HG03045 (cell line): ENCODE measurements around the gene IGFLR1.
A peak's percentile ranks its signal among the peaks of the same experiment; 100 is the strongest.
"Not testable (repeated sequence)": the region's sequence is repeated elsewhere in the genome, so short reads cannot be mapped to it uniquely, and the experiment has no call there.

ENCODE experiments used
- ATAC-seq: cut with Tn5 transposase; IDR thresholded peaks from one replicate; pipeline ENCODE4 v1.9.1; 2021; ENCODE audit warnings: mild to moderate bottlenecking, moderate library complexity; ENCODE audit not compliant: unreplicated experiment

Gene IGFLR1

GRCh38 chr19:35724132-35724531 is 18.1 kb downstream of the IGFLR1 start:
- not testable (repeated sequence) for ATAC-seq

GRCh38 chr19:35723671-35724070 is 18.6 kb downstream of the IGFLR1 start:
- no peak for ATAC-seq

GRCh38 chr19:35722897-35723296 is 19.4 kb downstream of the IGFLR1 start:
- no peak for ATAC-seq

- ATAC-seq: no peak
These were observed 19.8 kb downstream of the IGFLR1 start for GRCh38 chr19:35722461-35722860.

- no peak for ATAC-seq
These were observed 20.9 kb downstream of the IGFLR1 start for GRCh38 chr19:35721374-35721773.

GRCh38 chr19:35720648-35721047 is 21.6 kb downstream of the IGFLR1 start:
- no peak for ATAC-seq

GRCh38 chr19:35720163-35720524 is 22.1 kb downstream of the IGFLR1 start:
- no peak for ATAC-seq

- no peak for ATAC-seq
These were observed 22.7 kb downstream of the IGFLR1 start for GRCh38 chr19:35719402-35720162.

GRCh38 chr19:35718345-35719041 is 23.8 kb downstream of the IGFLR1 start:
- peak; percentile 15 for ATAC-seq

GRCh38 chr19:35717665-35718344 is 24.4 kb downstream of the IGFLR1 start, which contains the start of gene KMT2B:
Gene KMT2B (plus strand): TSS chr19:35718003. CDS start chr19:35718019, 16 bp downstream.
- ATAC-seq: peak; percentile 49

- ATAC-seq: peak; percentile 58
These were observed 25.2 kb downstream of the IGFLR1 start for GRCh38 chr19:35716801-35717664.

GRCh38 chr19:35715981-35716800 is 26.1 kb downstream of the IGFLR1 start:
- ATAC-seq: no peak

GRCh38 chr19:35715355-35715809 is 26.9 kb downstream of the IGFLR1 start:
- no peak for ATAC-seq

GRCh38 chr19:35714601-35715354 is 27.5 kb downstream of the IGFLR1 start:
- ATAC-seq: no peak

- no peak for ATAC-seq
These were observed 28.3 kb downstream of the IGFLR1 start for GRCh38 chr19:35713904-35714495.

- no peak for ATAC-seq
These were observed 28.8 kb downstream of the IGFLR1 start for GRCh38 chr19:35713506-35713850.

GRCh38 chr19:35712567-35713505 is 29.4 kb downstream of the IGFLR1 start:
- no peak for ATAC-seq
